ENCODE results near the gene PSMD1.

- TF ChIP-seq KDM1A (IDR thresholded peaks at IDR 0.05; ENCODE audit: borderline replicate concordance, low read length) (no peak), SRF (IDR thresholded peaks at IDR 0.05; ENCODE audit: low read depth, low read length) (no peak), TEAD4 (IDR thresholded peaks at IDR 0.05; ENCODE audit: low read depth, low read length) (no peak), ATF2 (IDR thresholded peaks at IDR 0.05; ENCODE audit: low read length) (no peak), SP4 (IDR thresholded peaks at IDR 0.05; ENCODE audit: low read length) (no peak), TAF1 (IDR thresholded peaks at IDR 0.05; ENCODE audit: low read depth, low read length) (no peak), CTCF (IDR thresholded peaks at IDR 0.05; ENCODE audit: control extremely low read depth in 1 of 3, insufficient read depth in 1 of 3, low read depth in 1 of 3, low read length in 3 of 3) (no peak), EP300 (IDR thresholded peaks at IDR 0.05; ENCODE audit: borderline replicate concordance in 1 of 2, low read depth in 2 of 2, low read length in 2 of 2) (no peak), JUN (IDR thresholded peaks at IDR 0.05; ENCODE audit: low read depth, low read length) (no peak), TBP (IDR thresholded peaks at IDR 0.05; ENCODE audit: low read depth, low read length) (no peak)
These were observed 117.6 kb downstream of the PSMD1 start for GRCh38 chr2:231174211-231174651.
